IgD-negative memory B cell (primary cell): Measurements from ENCODE around the gene FSD1L. TPM values are rescaled to one million over a fixed set of nuclear protein-coding genes. Genes with fewer than 3 reads are reported as not detected.

Experiments used
- H3K27ac Mint-ChIP-seq, 3 donors: one replicate each; pipeline ENCODE4 v1.8.0; 2020 to 2022; ENCODE audit warnings: mild to moderate bottlenecking in 3 of 3, mixed read lengths in 3 of 3, moderate library complexity in 1 of 3
- H3K27me3 Mint-ChIP-seq: one replicate; pipeline ENCODE4 v1.8.0; 2021; ENCODE audit warnings: mixed read lengths
- H3K36me3 Mint-ChIP-seq: one replicate; pipeline ENCODE4 v1.8.0; 2020; ENCODE audit warnings: mild to moderate bottlenecking, mixed read lengths
- H3K4me1 Mint-ChIP-seq, 3 donors: one replicate each; pipeline ENCODE4 v1.8.0; 2020 to 2022; ENCODE audit warnings: mixed read lengths in 3 of 3, mild to moderate bottlenecking in 1 of 3
- H3K4me3 Mint-ChIP-seq, 4 donors: one replicate each; pipeline ENCODE4 v1.8.0; 2020 to 2022; ENCODE audit warnings: mild to moderate bottlenecking in 4 of 4, mixed read lengths in 4 of 4, moderate library complexity in 3 of 4
- H3K9me3 Mint-ChIP-seq, 3 donors: one replicate each; pipeline ENCODE4 v1.8.0; 2020 to 2021; ENCODE audit warnings: mixed read lengths in 3 of 3, mild to moderate bottlenecking in 1 of 3
- polyA plus RNA-seq: library from polyadenylated mRNA; unstranded; fragments of 300-500 nt; fragmentation: Illumina TruSeq; gene quantifications from one replicate; pipeline ENCODE4 v1.2.3, GENCODE V29; 2021

The FSD1L gene
- polyA plus RNA-seq, 1 donor from 2014 or later = 4.6 TPM

- no peak overlapping the region for H3K27ac Mint-ChIP-seq
- no peak overlapping the region for H3K4me3 Mint-ChIP-seq
- H3K36me3 Mint-ChIP-seq = peaks cover 2% of the 10 kb centered on the region
- peaks cover 0 to 3% (median 0%) of the 10 kb centered on the region in 3 donors for H3K4me1 Mint-ChIP-seq
- no peaks in the 10 kb centered on the region for H3K9me3 Mint-ChIP-seq
- H3K27me3 Mint-ChIP-seq = no peaks in the 10 kb centered on the region
Observed at GRCh38 chr9:105421864-105422263, 26.0 kb upstream of the FSD1L start.

- Mint-ChIP-seq H3K27me3 (no peaks in the 10 kb centered on the region), H3K9me3 (no peaks in the 10 kb centered on the region), H3K4me1 (peaks cover 0 to 3% (median 0%) of the 10 kb centered on the region in 3 donors), H3K36me3 (no peaks in the 10 kb centered on the region), H3K4me3 (no peak overlapping the region), H3K27ac (no peak overlapping the region)
Observed at GRCh38 chr9:105425816-105426433, 21.9 kb upstream of the FSD1L start.

- no peak overlapping the region for H3K4me3 Mint-ChIP-seq
- H3K27ac Mint-ChIP-seq = no peak overlapping the region
- H3K36me3 Mint-ChIP-seq = no peaks in the 10 kb centered on the region
- H3K9me3 Mint-ChIP-seq = no peaks in the 10 kb centered on the region
- peaks cover 0 to 3% (median 0%) of the 10 kb centered on the region in 3 donors for H3K4me1 Mint-ChIP-seq
- no peaks in the 10 kb centered on the region for H3K27me3 Mint-ChIP-seq
Observed at GRCh38 chr9:105426657-105427056, 21.2 kb upstream of the FSD1L start.

GRCh38 chr9:105431424-105432246 lies 16.2 kb upstream of the FSD1L start:
- H3K4me3 Mint-ChIP-seq = no peak overlapping the region
- peaks cover 0 to 2% (median 0%) of the 10 kb centered on the region in 3 donors for H3K4me1 Mint-ChIP-seq
- H3K9me3 Mint-ChIP-seq = no peaks in the 10 kb centered on the region
- H3K27me3 Mint-ChIP-seq = no peaks in the 10 kb centered on the region
- no peak overlapping the region for H3K27ac Mint-ChIP-seq
- peaks cover 2% of the 10 kb centered on the region for H3K36me3 Mint-ChIP-seq

- Mint-ChIP-seq H3K9me3 (no peaks in the 10 kb centered on the region), H3K27ac (no peak overlapping the region), H3K4me1 (peaks cover 0 to 2% (median 0%) of the 10 kb centered on the region in 3 donors), H3K4me3 (peak overlapping the region in 1 of 4 donors; percentile 39), H3K36me3 (peaks cover 2% of the 10 kb centered on the region), H3K27me3 (no peaks in the 10 kb centered on the region)
Observed at GRCh38 chr9:105432247-105432842, 15.5 kb upstream of the FSD1L start.

- peak overlapping the region in 1 of 3 donors; percentile 63 for H3K27ac Mint-ChIP-seq
- peaks cover 0 to 2% (median 0%) of the 10 kb centered on the region in 3 donors for H3K4me1 Mint-ChIP-seq
- peaks cover 2% of the 10 kb centered on the region for H3K36me3 Mint-ChIP-seq
- no peaks in the 10 kb centered on the region for H3K27me3 Mint-ChIP-seq
- no peaks in the 10 kb centered on the region for H3K9me3 Mint-ChIP-seq
- no peak overlapping the region for H3K4me3 Mint-ChIP-seq
Observed at GRCh38 chr9:105435453-105435852, 12.4 kb upstream of the FSD1L start.

- H3K27me3 Mint-ChIP-seq = peaks cover 1% of the 10 kb centered on the region
- H3K9me3 Mint-ChIP-seq = no peaks in the 10 kb centered on the region
- H3K36me3 Mint-ChIP-seq = peaks cover 2% of the 10 kb centered on the region
- H3K4me3 Mint-ChIP-seq = no peak overlapping the region
- no peak overlapping the region for H3K27ac Mint-ChIP-seq
- peaks cover 0 to 2% (median 0%) of the 10 kb centered on the region in 3 donors for H3K4me1 Mint-ChIP-seq
Observed at GRCh38 chr9:105436783-105437182, 11.1 kb upstream of the FSD1L start.

GRCh38 chr9:105437704-105438103 lies 10.1 kb upstream of the FSD1L start:
- peaks cover 0 to 2% (median 0%) of the 10 kb centered on the region in 3 donors for H3K4me1 Mint-ChIP-seq
- H3K36me3 Mint-ChIP-seq = peaks cover 2% of the 10 kb centered on the region
- no peak overlapping the region for H3K4me3 Mint-ChIP-seq
- no peak overlapping the region for H3K27ac Mint-ChIP-seq
- H3K27me3 Mint-ChIP-seq = peaks cover 1% of the 10 kb centered on the region
- no peaks in the 10 kb centered on the region for H3K9me3 Mint-ChIP-seq

GRCh38 chr9:105438141-105438806 lies 9.6 kb upstream of the FSD1L start:
- Mint-ChIP-seq H3K4me1 (peaks cover 0 to 2% (median 0%) of the 10 kb centered on the region in 3 donors), H3K4me3 (no peak overlapping the region), H3K36me3 (peaks cover 2% of the 10 kb centered on the region), H3K9me3 (no peaks in the 10 kb centered on the region), H3K27ac (no peak overlapping the region), H3K27me3 (peaks cover 1% of the 10 kb centered on the region)

- no peaks in the 10 kb centered on the region for H3K9me3 Mint-ChIP-seq
- no peaks in the 10 kb centered on the region for H3K36me3 Mint-ChIP-seq
- H3K4me1 Mint-ChIP-seq = no peaks in the 10 kb centered on the region
- no peak overlapping the region for H3K4me3 Mint-ChIP-seq
- peaks cover 1% of the 10 kb centered on the region for H3K27me3 Mint-ChIP-seq
- H3K27ac Mint-ChIP-seq = no peak overlapping the region
Observed at GRCh38 chr9:105439428-105439827, 8.4 kb upstream of the FSD1L start.

GRCh38 chr9:105441616-105442160 lies 6.1 kb upstream of the FSD1L start:
- Mint-ChIP-seq H3K4me1 (no peaks in the 10 kb centered on the region), H3K27ac (no peak overlapping the region), H3K9me3 (no peaks in the 10 kb centered on the region), H3K4me3 (no peak overlapping the region), H3K36me3 (no peaks in the 10 kb centered on the region), H3K27me3 (peaks cover 1% of the 10 kb centered on the region)

GRCh38 chr9:105443121-105443520 lies 4.7 kb upstream of the FSD1L start:
- H3K4me3 Mint-ChIP-seq = no peak overlapping the region
- H3K27me3 Mint-ChIP-seq = peaks cover 1% of the 10 kb centered on the region
- H3K4me1 Mint-ChIP-seq = peaks cover 0 to 5% (median 4%) of the 10 kb centered on the region in 3 donors
- H3K27ac Mint-ChIP-seq = no peak overlapping the region
- H3K36me3 Mint-ChIP-seq = no peaks in the 10 kb centered on the region
- no peaks in the 10 kb centered on the region for H3K9me3 Mint-ChIP-seq

- H3K9me3 Mint-ChIP-seq = no peaks in the 10 kb centered on the region
- no peaks in the 10 kb centered on the region for H3K36me3 Mint-ChIP-seq
- H3K4me3 Mint-ChIP-seq = peak overlapping the region in 2 of 4 donors; percentile 43 to 61
- no peak overlapping the region for H3K27ac Mint-ChIP-seq
- H3K27me3 Mint-ChIP-seq = peaks cover 1% of the 10 kb centered on the region
- H3K4me1 Mint-ChIP-seq = peaks cover 5 to 12% (median 7%) of the 10 kb centered on the region in 3 donors
Observed at GRCh38 chr9:105444130-105444529, 3.7 kb upstream of the FSD1L start.

- Mint-ChIP-seq H3K4me1 (peaks cover 11 to 17% (median 13%) of the 10 kb centered on the region in 3 donors), H3K36me3 (no peaks in the 10 kb centered on the region), H3K9me3 (no peaks in the 10 kb centered on the region), H3K27ac (no peak overlapping the region), H3K27me3 (peaks cover 1% of the 10 kb centered on the region), H3K4me3 (peak overlapping the region in 2 of 4 donors; percentile 1 to 73)
Observed at GRCh38 chr9:105445203-105445881, 2.5 kb upstream of the FSD1L start.
